ENCODE data around the gene GTPBP4.

The GTPBP4 gene

GRCh38 chr10:987870-988666, at the start of gene GTPBP4:
Gene GTPBP4, plus strand, starts transcription at chr10:988434. Its CDS starts 46 bp downstream, at chr10:988480.
- Histone ChIP-seq H3K4me1 (ENCODE audit: control insufficient read depth in 1 of 2, insufficient read depth in 2 of 2, low read length in 2 of 2) (peaks cover 11 to 31% of the 10 kb centered on the region in 2 donors), H3K27me3 (ENCODE audit: low read depth, low read length) (no peaks in the 10 kb centered on the region)

GRCh38 chr10:938941-939678, 49.1 kb upstream of the GTPBP4 start:
- H3K4me3 ChIP-seq (ENCODE audit: low read depth in 1 of 2, low read length in 2 of 2) = no peak overlapping the region
- H3K9me3 ChIP-seq (ENCODE audit: control insufficient read depth in 1 of 2, low read length in 2 of 2) = no peaks in the 10 kb centered on the region
- H3K27ac ChIP-seq (ENCODE audit: low read length) = no peak overlapping the region
- H3K36me3 ChIP-seq (ENCODE audit: control insufficient read depth in 1 of 2, insufficient read depth in 2 of 2, low read length in 2 of 2) = no peaks in the 10 kb centered on the region
- H3K27me3 ChIP-seq (ENCODE audit: low read depth, low read length) = no peaks in the 10 kb centered on the region
- H3K4me1 ChIP-seq (ENCODE audit: control insufficient read depth in 1 of 2, insufficient read depth in 2 of 2, low read length in 2 of 2) = no peaks in the 10 kb centered on the region

More at GRCh38 chr10:987870-988666, at the start of gene GTPBP4:
- peaks cover 7 to 11% of the 10 kb centered on the region in 2 donors for H3K36me3 ChIP-seq (ENCODE audit: control insufficient read depth in 1 of 2, insufficient read depth in 2 of 2, low read length in 2 of 2)
- peak within 1 kb of the TSS; percentile 93 for H3K27ac ChIP-seq (ENCODE audit: low read length)
- peak within 1 kb of the TSS; percentile 96 to 97 for H3K4me3 ChIP-seq (ENCODE audit: low read depth in 1 of 2, low read length in 2 of 2)
- H3K9me3 ChIP-seq (ENCODE audit: control insufficient read depth in 1 of 2, low read length in 2 of 2) = no peaks in the 10 kb centered on the region

- H3K4me1 ChIP-seq (ENCODE audit: control insufficient read depth in 1 of 2, insufficient read depth in 2 of 2, low read length in 2 of 2) = no peaks in the 10 kb centered on the region
- H3K36me3 ChIP-seq (ENCODE audit: control insufficient read depth in 1 of 2, insufficient read depth in 2 of 2, low read length in 2 of 2) = no peaks in the 10 kb centered on the region
- no peaks in the 10 kb centered on the region for H3K9me3 ChIP-seq (ENCODE audit: control insufficient read depth in 1 of 2, low read length in 2 of 2)
- H3K27ac ChIP-seq (ENCODE audit: low read length) = no peak overlapping the region
- H3K27me3 ChIP-seq (ENCODE audit: low read depth, low read length) = no peaks in the 10 kb centered on the region
- H3K4me3 ChIP-seq (ENCODE audit: low read depth in 1 of 2, low read length in 2 of 2) = no peak overlapping the region
Observed at GRCh38 chr10:943334-944033, 44.8 kb upstream of the GTPBP4 start.

GRCh38 chr10:944034-944831, 44.0 kb upstream of the GTPBP4 start:
- H3K4me1 ChIP-seq (ENCODE audit: control insufficient read depth in 1 of 2, insufficient read depth in 2 of 2, low read length in 2 of 2) = no peaks in the 10 kb centered on the region
- H3K27me3 ChIP-seq (ENCODE audit: low read depth, low read length) = no peaks in the 10 kb centered on the region
- H3K36me3 ChIP-seq (ENCODE audit: control insufficient read depth in 1 of 2, insufficient read depth in 2 of 2, low read length in 2 of 2) = no peaks in the 10 kb centered on the region
- H3K9me3 ChIP-seq (ENCODE audit: control insufficient read depth in 1 of 2, low read length in 2 of 2) = no peaks in the 10 kb centered on the region
- H3K4me3 ChIP-seq (ENCODE audit: low read depth in 1 of 2, low read length in 2 of 2) = no peak overlapping the region
- peak overlapping the region; percentile 36 for H3K27ac ChIP-seq (ENCODE audit: low read length)

GRCh38 chr10:945778-946177, 42.5 kb upstream of the GTPBP4 start:
- Histone ChIP-seq H3K36me3 (ENCODE audit: control insufficient read depth in 1 of 2, insufficient read depth in 2 of 2, low read length in 2 of 2) (no peaks in the 10 kb centered on the region), H3K27me3 (ENCODE audit: low read depth, low read length) (no peaks in the 10 kb centered on the region), H3K4me3 (ENCODE audit: low read depth in 1 of 2, low read length in 2 of 2) (no peak overlapping the region), H3K9me3 (ENCODE audit: control insufficient read depth in 1 of 2, low read length in 2 of 2) (no peaks in the 10 kb centered on the region), H3K27ac (ENCODE audit: low read length) (no peak overlapping the region), H3K4me1 (ENCODE audit: control insufficient read depth in 1 of 2, insufficient read depth in 2 of 2, low read length in 2 of 2) (no peaks in the 10 kb centered on the region)

- H3K27me3 ChIP-seq (ENCODE audit: low read depth, low read length) = no peaks in the 10 kb centered on the region
- no peaks in the 10 kb centered on the region for H3K4me1 ChIP-seq (ENCODE audit: control insufficient read depth in 1 of 2, insufficient read depth in 2 of 2, low read length in 2 of 2)
- no peak overlapping the region for H3K4me3 ChIP-seq (ENCODE audit: low read depth in 1 of 2, low read length in 2 of 2)
- H3K9me3 ChIP-seq (ENCODE audit: control insufficient read depth in 1 of 2, low read length in 2 of 2) = no peaks in the 10 kb centered on the region
- no peaks in the 10 kb centered on the region for H3K36me3 ChIP-seq (ENCODE audit: control insufficient read depth in 1 of 2, insufficient read depth in 2 of 2, low read length in 2 of 2)
- H3K27ac ChIP-seq (ENCODE audit: low read length) = no peak overlapping the region
Observed at GRCh38 chr10:947051-947450, 41.2 kb upstream of the GTPBP4 start.

GRCh38 chr10:947881-948280, 40.4 kb upstream of the GTPBP4 start:
- Histone ChIP-seq H3K27me3 (ENCODE audit: low read depth, low read length) (no peaks in the 10 kb centered on the region), H3K4me1 (ENCODE audit: control insufficient read depth in 1 of 2, insufficient read depth in 2 of 2, low read length in 2 of 2) (no peaks in the 10 kb centered on the region), H3K36me3 (ENCODE audit: control insufficient read depth in 1 of 2, insufficient read depth in 2 of 2, low read length in 2 of 2) (no peaks in the 10 kb centered on the region), H3K9me3 (ENCODE audit: control insufficient read depth in 1 of 2, low read length in 2 of 2) (no peaks in the 10 kb centered on the region), H3K27ac (ENCODE audit: low read length) (no peak overlapping the region), H3K4me3 (ENCODE audit: low read depth in 1 of 2, low read length in 2 of 2) (no peak overlapping the region)

GRCh38 chr10:948347-948746, 39.9 kb upstream of the GTPBP4 start:
- Histone ChIP-seq H3K27me3 (ENCODE audit: low read depth, low read length) (no peaks in the 10 kb centered on the region), H3K27ac (ENCODE audit: low read length) (no peak overlapping the region), H3K4me3 (ENCODE audit: low read depth in 1 of 2, low read length in 2 of 2) (no peak overlapping the region), H3K4me1 (ENCODE audit: control insufficient read depth in 1 of 2, insufficient read depth in 2 of 2, low read length in 2 of 2) (no peaks in the 10 kb centered on the region), H3K36me3 (ENCODE audit: control insufficient read depth in 1 of 2, insufficient read depth in 2 of 2, low read length in 2 of 2) (no peaks in the 10 kb centered on the region), H3K9me3 (ENCODE audit: control insufficient read depth in 1 of 2, low read length in 2 of 2) (no peaks in the 10 kb centered on the region)

- Histone ChIP-seq H3K27me3 (ENCODE audit: low read depth, low read length) (no peaks in the 10 kb centered on the region), H3K27ac (ENCODE audit: low read length) (no peak overlapping the region), H3K4me3 (ENCODE audit: low read depth in 1 of 2, low read length in 2 of 2) (no peak overlapping the region), H3K36me3 (ENCODE audit: control insufficient read depth in 1 of 2, insufficient read depth in 2 of 2, low read length in 2 of 2) (no peaks in the 10 kb centered on the region), H3K4me1 (ENCODE audit: control insufficient read depth in 1 of 2, insufficient read depth in 2 of 2, low read length in 2 of 2) (no peaks in the 10 kb centered on the region), H3K9me3 (ENCODE audit: control insufficient read depth in 1 of 2, low read length in 2 of 2) (no peaks in the 10 kb centered on the region)
Observed at GRCh38 chr10:949446-949845, 38.8 kb upstream of the GTPBP4 start.

GRCh38 chr10:953836-954235, 34.4 kb upstream of the GTPBP4 start:
- no peaks in the 10 kb centered on the region for H3K36me3 ChIP-seq (ENCODE audit: control insufficient read depth in 1 of 2, insufficient read depth in 2 of 2, low read length in 2 of 2)

GRCh38 chr10:954396-954795, 33.8 kb upstream of the GTPBP4 start:
- no peak overlapping the region for H3K4me3 ChIP-seq (ENCODE audit: low read depth in 1 of 2, low read length in 2 of 2)

More at GRCh38 chr10:953836-954235, 34.4 kb upstream of the GTPBP4 start:
- H3K27ac ChIP-seq (ENCODE audit: low read length) = no peak overlapping the region
- H3K9me3 ChIP-seq (ENCODE audit: control insufficient read depth in 1 of 2, low read length in 2 of 2) = no peaks in the 10 kb centered on the region
- H3K4me1 ChIP-seq (ENCODE audit: control insufficient read depth in 1 of 2, insufficient read depth in 2 of 2, low read length in 2 of 2) = no peaks in the 10 kb centered on the region
- no peak overlapping the region for H3K4me3 ChIP-seq (ENCODE audit: low read depth in 1 of 2, low read length in 2 of 2)
- no peaks in the 10 kb centered on the region for H3K27me3 ChIP-seq (ENCODE audit: low read depth, low read length)

More at GRCh38 chr10:954396-954795, 33.8 kb upstream of the GTPBP4 start:
- Histone ChIP-seq H3K27ac (ENCODE audit: low read length) (no peak overlapping the region), H3K4me1 (ENCODE audit: control insufficient read depth in 1 of 2, insufficient read depth in 2 of 2, low read length in 2 of 2) (no peaks in the 10 kb centered on the region), H3K9me3 (ENCODE audit: control insufficient read depth in 1 of 2, low read length in 2 of 2) (no peaks in the 10 kb centered on the region), H3K27me3 (ENCODE audit: low read depth, low read length) (no peaks in the 10 kb centered on the region), H3K36me3 (ENCODE audit: control insufficient read depth in 1 of 2, insufficient read depth in 2 of 2, low read length in 2 of 2) (no peaks in the 10 kb centered on the region)

Data from muscle layer of duodenum (tissue), 2 donors.